K562 (cell line): Measurements from ENCODE around the gene CRABP2. TPM values are rescaled to one million over a fixed set of nuclear protein-coding genes. Genes with fewer than 3 reads are reported as not detected.

ENCODE experiments used
- ATAC-seq: fragments of 200-7000 bp; cut with Tn5 transposase; 3 replicates; pipeline ENCODE4 v1.9.1; 2020; ENCODE audit warnings: moderate library complexity
- BruUV-seq: library from RNA; stranded (reverse); fragments of 400-500 nt; replicated peaks from 2 replicates; lab custom pipeline; 2021; lab: Mats Ljungman, UMichigan
- CTCF ChIA-PET: fragments of 300-600 bp; formaldehyde crosslinking; extraction: SDS; loops from one replicate; lab custom pipeline; 2021; ENCODE audit warnings: low intra/inter-chr PET ratio; lab: Yijun Ruan, JAX
- POLR2A ChIA-PET: fragments of 300-600, 350-650 bp; sonication (Branson Sonifier 250); formaldehyde crosslinking; extraction: SDS; loops from one replicate; lab custom pipeline; 2021; ENCODE audit warnings: antibody characterized with exemption, inconsistent platforms; lab: Yijun Ruan, JAX
- DNase-seq, 4 experiments: peaks; one replicate each; pipeline versions ENCODE4 v3.0.0 to v3.0.0-alpha.2; 2011 to 2018; ENCODE audit warnings: low spot score in 3 of 4, mixed read lengths in 3 of 4; ENCODE audit errors: extremely low read depth in 1 of 4
- FAIRE-seq: peaks from 2 replicates; lab custom pipeline; 2011; peaks lifted over from hg19 to GRCh38; lab: Jason Lieb, UNC
- H2AFZ ChIP-seq: 2 replicates; pipeline ENCODE4 v1.6.0; 2011; ENCODE audit warnings: low read depth, low read length, control low read depth, inconsistent platforms
- H3K27ac ChIP-seq: fragments of 200-600 bp; 3 replicates; pipeline ENCODE4 v1.8.0; 2011; ENCODE audit warnings: low read depth, mild to moderate bottlenecking, control low read depth, inconsistent platforms, low read length, moderate library complexity, mixed read lengths; ENCODE audit errors: extremely low read depth
- H3K27me3 ChIP-seq, 2 experiments: fragments of 300-600 bp in 1 of 2; 2 replicates in 1 of 2; 3 replicates in 1 of 2; pipeline versions ENCODE4 v1.6.0 to v1.8.0; 2011; ENCODE audit warnings: inconsistent platforms in 2 of 2, low read length in 2 of 2, mild to moderate bottlenecking in 1 of 2, mixed read lengths in 1 of 2, moderate library complexity in 1 of 2; ENCODE audit not compliant: control insufficient read depth in 2 of 2, insufficient read depth in 2 of 2
- H3K36me3 ChIP-seq: fragments of 300-600 bp; 3 replicates; pipeline ENCODE4 v1.8.0; 2011; ENCODE audit warnings: mild to moderate bottlenecking, low read length, inconsistent platforms; ENCODE audit not compliant: control insufficient read depth, insufficient read depth
- H3K4me1 ChIP-seq, 2 experiments: fragments of 200-600 bp in 1 of 2; replicated peaks in 1 of 2; 2 replicates in 1 of 2; 3 replicates in 1 of 2; pipeline versions ENCODE4 v1.5.1 to v1.8.0; 2011; ENCODE audit warnings: inconsistent platforms in 2 of 2, low read length in 2 of 2, mild to moderate bottlenecking in 1 of 2, mixed read lengths in 1 of 2, moderate library complexity in 1 of 2; ENCODE audit not compliant: control insufficient read depth in 2 of 2, insufficient read depth in 2 of 2
- H3K4me2 ChIP-seq: 2 replicates; pipeline ENCODE4 v1.6.1; 2011; ENCODE audit warnings: low read length, control low read depth, inconsistent platforms, mixed read lengths; ENCODE audit not compliant: insufficient read depth
- H3K4me3 ChIP-seq: fragments of 200-600 bp; sonication (generic), shearing (Covaris generic); 2 replicates; pipeline ENCODE4 v1.5.1; 2016; ENCODE audit warnings: control low read depth, inconsistent platforms
- H3K79me2 ChIP-seq: fragments of 200-600 bp; 3 replicates; pipeline ENCODE4 v1.8.0; 2011; ENCODE audit warnings: low read length, inconsistent platforms; ENCODE audit not compliant: control insufficient read depth, insufficient read depth
- H3K9ac ChIP-seq, 2 experiments: 2 replicates each; pipeline versions ENCODE4 v1.6.0 to v1.6.1; 2011; ENCODE audit warnings: low read depth in 2 of 2, low read length in 2 of 2, control low read depth in 1 of 2, inconsistent platforms in 1 of 2, mild to moderate bottlenecking in 1 of 2, mixed read lengths in 1 of 2; ENCODE audit not compliant: insufficient read depth in 1 of 2
- H3K9me1 ChIP-seq: one replicate; pipeline ENCODE4 v1.6.0; 2011; ENCODE audit warnings: inconsistent platforms, mild to moderate bottlenecking, low read length, moderate library complexity; ENCODE audit not compliant: control insufficient read depth, insufficient read depth
- H3K9me3 ChIP-seq: replicated peaks from 2 replicates; pipeline ENCODE4 v1.5.1; 2011; ENCODE audit warnings: low read depth, low read length, inconsistent platforms; ENCODE audit not compliant: control insufficient read depth, insufficient read depth
- H4K20me1 ChIP-seq: replicated peaks from 2 replicates; pipeline ENCODE4 v1.6.1; 2011; ENCODE audit warnings: low read length, inconsistent platforms, mixed read lengths; ENCODE audit not compliant: control insufficient read depth, insufficient read depth
- MAFF ChIP-seq: IDR thresholded peaks from 2 replicates; pipeline ENCODE4 v1.6.1; 2012; ENCODE audit warnings: low read length, improper control_type of control experiment
- POLR2A ChIP-seq: fragments of 450-650 bp; conservative IDR thresholded peaks from 2 replicates; pipeline ENCODE4 v1.6.1; 2016
- POLR2G ChIP-seq: fragments of 200-400 bp; formaldehyde crosslinking; IDR thresholded peaks from 2 replicates; pipeline ENCODE4 v1.6.1; 2017; ENCODE audit warnings: low read depth, mild to moderate bottlenecking, antibody characterized with exemption, low read length, moderate library complexity
- ZBTB26 ChIP-seq: fragments of 450-650 bp; formaldehyde crosslinking; IDR thresholded peaks from 2 replicates; pipeline ENCODE4 v1.4.0; 2022; ENCODE audit warnings: missing genetic modification characterization
- ZFX ChIP-seq: sonication (generic); formaldehyde crosslinking; IDR thresholded peaks from 2 replicates; pipeline ENCODE4 v1.8.0; 2022; ENCODE audit warnings: mild to moderate bottlenecking, missing genetic modification reagents, moderate library complexity
- ZNF764 ChIP-seq: fragments of 250-450 bp; sonication (Bioruptor Pico); IDR thresholded peaks from 2 replicates; pipeline ENCODE4 v1.4.0; 2020; ENCODE audit warnings: low read depth, mild to moderate bottlenecking, moderate library complexity
- WGBS: fragments of 100-300 bp; shearing (Covaris generic); methylation state at CpG from one replicate; pipeline ENCODE4 v1.1.6; 2016; ENCODE audit warnings: low coverage, mixed read lengths; ENCODE audit not compliant: insufficient coverage; ENCODE audit errors: missing lambda C conversion rate; 5-methylcytosine and 5-hydroxymethylcytosine counted together
- in situ Hi-C: fragments of 300-500 bp; cut with MboI; formaldehyde crosslinking; loops from 4 replicates; pipeline ENCODE4 v1.15.0; 2018; ENCODE audit warnings: inconsistent platforms, mixed read lengths
- intact Hi-C: fragments of 100-400 bp; cut with micrococcal nuclease; formaldehyde crosslinking; loops from 2 replicates; pipeline ENCODE4 v1.14.2; 2022
- polyA plus RNA-seq, 8 experiments: library from polyadenylated mRNA; depleted of rRNA in 4 of 8; stranded (reverse) in 5 of 8; unstranded in 3 of 8; fragments of >200 nt; fragmentation: Nextera tagmentation in 2 of 8; fragmentation: Illumina TruSeq in 1 of 8; extraction: Ambion mirVana in 2 of 8; extraction: Trizol in 1 of 8; gene quantifications; 2 replicates each; pipeline versions ENCODE4 v1.2.1 to v1.2.3, GENCODE V29; 2011 to 2014; ENCODE audit warnings: inconsistent platforms in 1 of 8, missing spikeins in 1 of 8
- total RNA-seq, 7 experiments: library from RNA; depleted of rRNA in 6 of 7; stranded (reverse); fragments of >200 nt in 6 of 7; fragmentation: Illumina TruSeq in 2 of 7; extraction: Trizol in 2 of 7; gene quantifications; 2 replicates each; pipeline versions ENCODE4 v1.2.1 to v1.2.3, GENCODE V29; 2011 to 2021; ENCODE audit warnings: low replicate concordance in 1 of 7

Gene CRABP2
- total and polyA plus RNA-seq, 9 of the 15 experiments (the other 6 are each of a cell fraction or from before 2014, with no cell fraction given), result 0.30 to 2.5 (median 0.82) TPM

- H3K4me3 ChIP-seq, result no peak overlapping the region
- CTCF ChIA-PET, result no interaction called here
- peaks cover 72% of the 10 kb centered on the region for H3K36me3 ChIP-seq
- no peak overlapping the region; the same call in 1 of the 2 replicates for H3K4me2 ChIP-seq
- no peak overlapping the region for H2AFZ ChIP-seq
- POLR2A ChIA-PET, result interaction anchor here (0.5 to 0.7 kb wide), 4 partner anchors 55 to 1206 kb away, joined by 3 to 4 read pairs (median 3); no protein-coding TSS in a partner anchor
- H4K20me1 ChIP-seq, result peaks cover 26% of the 10 kb centered on the region
- FAIRE-seq (no peak), DNase-seq (no peak), ATAC-seq (no peak)
- in situ Hi-C loops (loop anchor here (25.0 kb wide), 1 partner anchor 1431 kb away; the partner anchor contains the start of genes FDPS, PKLR and RUSC1), intact Hi-C loops (no loop called here)
- no peaks in the 10 kb centered on the region for H3K9me3 ChIP-seq
- peaks cover 67% of the 10 kb centered on the region for H3K79me2 ChIP-seq
- H3K27me3 ChIP-seq, result no peaks in the 10 kb centered on the region
- BruUV-seq, result TSS peak; percentile 38
- no peaks in the 10 kb centered on the region for H3K9me1 ChIP-seq
- WGBS, result 82% methylated on average over 8 of the region's 14 CpGs
- H3K9ac ChIP-seq, result peak overlapping the region in 1 of 2 experiments; percentile 53; a peak in 2 of 4 replicates
- H3K4me1 ChIP-seq, result peaks cover 44 to 50% of the 10 kb centered on the region in 2 experiments
- peak overlapping the region; percentile 82; the same call in 2 of the 3 replicates for H3K27ac ChIP-seq
- TF ChIP-seq POLR2A, result 0 out of 2 replicates have a peak, but pooled peaks have one; percentile 15
- no peak for TF ChIP-seq MAFF
- 0 out of 2 replicates have a peak, but pooled peaks have one; percentile 12 for TF ChIP-seq POLR2G
- TF ChIP-seq ZFX, result no peak
- no peak for TF ChIP-seq ZBTB26 (CRISPR knock-in tag)
- no peak for TF ChIP-seq ZNF764 (CRISPR knock-in tag)
These were observed 38.3 kb upstream of the CRABP2 start for GRCh38 chr1:156743367-156744302.
